OCI-LY1 (cell line): ENCODE data around the gene PRPH.

Experiments used
- EZH2 ChIP-seq: fragments of 200-600 bp; sonication (generic), shearing (Covaris generic); IDR thresholded peaks from 2 replicates; pipeline ENCODE4 v1.8.0; 2017; ENCODE audit warnings: borderline replicate concordance, mixed run types, mild to moderate bottlenecking, antibody characterized with exemption, low read length, moderate library complexity, mixed read lengths
- TF ChIP-seq, protein P1 (sequence below): fragments of 200-600 bp; sonication (generic), shearing (Covaris generic); IDR thresholded peaks from 2 replicates; pipeline ENCODE4 v1.5.1; 2017; ENCODE audit warnings: mild to moderate bottlenecking, antibody characterized with exemption, low read length, moderate library complexity, mixed read lengths

DNA sequence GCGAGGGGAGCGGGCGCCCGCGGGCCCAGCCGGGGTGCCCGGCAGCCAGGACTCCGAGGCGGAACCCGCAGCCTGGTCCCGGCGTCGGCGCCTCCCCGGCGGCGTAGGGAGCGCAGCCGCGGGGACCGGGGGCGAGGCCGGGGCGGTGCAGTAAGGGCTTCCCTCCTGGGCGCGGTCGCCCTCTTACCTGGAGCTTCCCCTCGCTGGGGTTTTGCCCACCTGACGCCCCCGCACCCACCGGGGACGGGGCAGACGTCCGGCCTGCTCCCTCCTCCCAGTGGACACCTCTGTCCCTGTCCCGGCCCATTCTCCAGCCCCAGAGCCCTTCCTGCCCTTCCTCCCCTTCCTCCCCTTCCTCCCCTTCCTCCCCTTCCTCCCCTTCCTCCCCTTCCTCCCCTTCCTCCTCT is 30.5 kb upstream of the PRPH start:
- TF ChIP-seq, protein P1, sequence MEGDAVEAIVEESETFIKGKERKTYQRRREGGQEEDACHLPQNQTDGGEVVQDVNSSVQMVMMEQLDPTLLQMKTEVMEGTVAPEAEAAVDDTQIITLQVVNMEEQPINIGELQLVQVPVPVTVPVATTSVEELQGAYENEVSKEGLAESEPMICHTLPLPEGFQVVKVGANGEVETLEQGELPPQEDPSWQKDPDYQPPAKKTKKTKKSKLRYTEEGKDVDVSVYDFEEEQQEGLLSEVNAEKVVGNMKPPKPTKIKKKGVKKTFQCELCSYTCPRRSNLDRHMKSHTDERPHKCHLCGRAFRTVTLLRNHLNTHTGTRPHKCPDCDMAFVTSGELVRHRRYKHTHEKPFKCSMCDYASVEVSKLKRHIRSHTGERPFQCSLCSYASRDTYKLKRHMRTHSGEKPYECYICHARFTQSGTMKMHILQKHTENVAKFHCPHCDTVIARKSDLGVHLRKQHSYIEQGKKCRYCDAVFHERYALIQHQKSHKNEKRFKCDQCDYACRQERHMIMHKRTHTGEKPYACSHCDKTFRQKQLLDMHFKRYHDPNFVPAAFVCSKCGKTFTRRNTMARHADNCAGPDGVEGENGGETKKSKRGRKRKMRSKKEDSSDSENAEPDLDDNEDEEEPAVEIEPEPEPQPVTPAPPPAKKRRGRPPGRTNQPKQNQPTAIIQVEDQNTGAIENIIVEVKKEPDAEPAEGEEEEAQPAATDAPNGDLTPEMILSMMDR: no peak
- no peak for TF ChIP-seq EZH2
